GM20000 (cell line): ENCODE data around the gene NUDT16.

ENCODE experiments used
- DNase-seq: peaks from one replicate; pipeline ENCODE4 v3.0.0; 2012; ENCODE audit warnings: low spot score
- CTCF ChIP-seq: IDR thresholded peaks from 2 replicates; pipeline ENCODE4 v1.5.1; 2012; ENCODE audit warnings: mild to moderate bottlenecking, control low read depth; ENCODE audit errors: extremely low read depth, missing control alignments

NUDT16 gene

GRCh38 chr3:131401978-131402377 is 20.4 kb downstream of the NUDT16 start:
- DNase-seq, result no peak
- TF ChIP-seq CTCF, result no peak

GRCh38 chr3:131402391-131403039 is 20.9 kb downstream of the NUDT16 start:
- TF ChIP-seq CTCF, result no peak
- no peak for DNase-seq

- no peak for DNase-seq
- TF ChIP-seq CTCF, result no peak
Observed at GRCh38 chr3:131403216-131403895, 21.8 kb downstream of the NUDT16 start.

- TF ChIP-seq CTCF, result no peak
- no peak for DNase-seq
Observed at GRCh38 chr3:131405411-131405810, 23.8 kb downstream of the NUDT16 start.

GRCh38 chr3:131406274-131406673 is 24.7 kb downstream of the NUDT16 start:
- no peak for DNase-seq
- no peak for TF ChIP-seq CTCF

- DNase-seq, result no peak
- no peak for TF ChIP-seq CTCF
Observed at GRCh38 chr3:131417751-131418150, 36.2 kb downstream of the NUDT16 start.

GRCh38 chr3:131421301-131421700 is 39.7 kb downstream of the NUDT16 start:
- DNase-seq, result no peak

More at GRCh38 chr3:131421301-131421700, 39.7 kb downstream of the NUDT16 start:
- TF ChIP-seq CTCF, result no peak
